ENCODE results near the gene GPD1L. TPM values are rescaled to one million over a fixed set of nuclear protein-coding genes. Genes with fewer than 3 reads are reported as not detected.

GPD1L gene
- total RNA-seq, 6 experiments from 2014 or later: 2.7 to 8.3 (median 4.2) TPM

- Mint-ChIP-seq H3K36me3 (ENCODE audit: low read depth) (no peaks in the 10 kb centered on the region), H3K27ac (no peak overlapping the region), H3K9me3 (no peaks in the 10 kb centered on the region), H3K27me3 (ENCODE audit: insufficient read depth) (peaks cover 13% of the 10 kb centered on the region), H3K4me3 (no peak overlapping the region), H3K4me1 (ENCODE audit: low read depth) (peaks cover 8% of the 10 kb centered on the region; the same call in 1 of the 2 replicates)
- DNase-seq: no peak
- TF ChIP-seq, protein P1, sequence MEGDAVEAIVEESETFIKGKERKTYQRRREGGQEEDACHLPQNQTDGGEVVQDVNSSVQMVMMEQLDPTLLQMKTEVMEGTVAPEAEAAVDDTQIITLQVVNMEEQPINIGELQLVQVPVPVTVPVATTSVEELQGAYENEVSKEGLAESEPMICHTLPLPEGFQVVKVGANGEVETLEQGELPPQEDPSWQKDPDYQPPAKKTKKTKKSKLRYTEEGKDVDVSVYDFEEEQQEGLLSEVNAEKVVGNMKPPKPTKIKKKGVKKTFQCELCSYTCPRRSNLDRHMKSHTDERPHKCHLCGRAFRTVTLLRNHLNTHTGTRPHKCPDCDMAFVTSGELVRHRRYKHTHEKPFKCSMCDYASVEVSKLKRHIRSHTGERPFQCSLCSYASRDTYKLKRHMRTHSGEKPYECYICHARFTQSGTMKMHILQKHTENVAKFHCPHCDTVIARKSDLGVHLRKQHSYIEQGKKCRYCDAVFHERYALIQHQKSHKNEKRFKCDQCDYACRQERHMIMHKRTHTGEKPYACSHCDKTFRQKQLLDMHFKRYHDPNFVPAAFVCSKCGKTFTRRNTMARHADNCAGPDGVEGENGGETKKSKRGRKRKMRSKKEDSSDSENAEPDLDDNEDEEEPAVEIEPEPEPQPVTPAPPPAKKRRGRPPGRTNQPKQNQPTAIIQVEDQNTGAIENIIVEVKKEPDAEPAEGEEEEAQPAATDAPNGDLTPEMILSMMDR (IDR thresholded peaks at IDR 0.05): no peak
Observed at GRCh38 chr3:32084870-32085269, 21.6 kb upstream of the GPD1L start.

DNA sequence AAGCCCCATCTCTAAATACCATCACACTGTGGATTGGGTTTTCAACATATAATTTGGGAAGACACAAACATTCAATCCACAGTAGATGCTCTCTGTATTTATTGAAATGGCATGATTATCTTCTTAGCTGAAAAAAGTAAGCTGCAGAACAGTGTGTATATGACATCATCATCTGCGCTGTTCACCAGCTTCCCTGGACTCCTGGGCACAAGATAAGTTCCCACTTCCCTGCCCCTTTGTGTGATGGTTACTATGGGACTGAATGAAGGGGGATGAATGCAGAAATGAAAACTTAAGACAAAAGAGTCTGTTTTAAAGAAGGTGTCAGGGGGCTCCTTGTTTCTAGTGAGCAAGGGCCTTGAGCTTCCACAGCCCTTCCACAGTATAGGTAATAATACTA, 20.0 kb upstream of the GPD1L start:
- H3K27me3 Mint-ChIP-seq (ENCODE audit: insufficient read depth): peaks cover 9% of the 10 kb centered on the region
- H3K4me3 Mint-ChIP-seq: no peak overlapping the region
- peaks cover 8% of the 10 kb centered on the region; the same call in 1 of the 2 replicates for H3K4me1 Mint-ChIP-seq (ENCODE audit: low read depth)
- no peaks in the 10 kb centered on the region for H3K9me3 Mint-ChIP-seq
- DNase-seq: no peak
- H3K27ac Mint-ChIP-seq: no peak overlapping the region
- TF ChIP-seq, protein P1 (IDR thresholded peaks at IDR 0.05): no peak
- no peaks in the 10 kb centered on the region for H3K36me3 Mint-ChIP-seq (ENCODE audit: low read depth)

DNA sequence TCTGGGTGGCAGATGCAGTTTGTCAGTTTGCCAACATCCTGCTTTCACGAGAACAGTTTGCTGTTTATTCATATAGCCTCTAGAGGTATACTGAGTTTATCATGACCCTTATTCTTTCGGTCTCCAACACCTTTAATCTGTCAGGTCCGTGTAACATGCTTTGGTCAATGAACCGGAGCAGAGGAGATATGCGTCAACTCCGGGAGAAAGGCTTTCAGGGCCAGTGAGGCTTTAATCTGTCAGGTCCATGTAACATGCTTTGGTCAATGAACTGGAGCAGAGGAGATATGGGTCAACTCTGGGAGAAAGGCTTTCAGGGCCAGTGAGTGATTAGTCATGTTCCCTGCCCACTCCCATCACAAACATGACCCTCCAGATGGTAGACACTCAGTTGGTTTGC, 16.9 kb upstream of the GPD1L start:
- Mint-ChIP-seq H3K4me1 (ENCODE audit: low read depth) (no peaks in the 10 kb centered on the region), H3K9me3 (no peaks in the 10 kb centered on the region)

GRCh38 chr3:32093204-32093603, 13.2 kb upstream of the GPD1L start:
- Mint-ChIP-seq H3K4me1 (ENCODE audit: low read depth) (no peaks in the 10 kb centered on the region), H3K36me3 (ENCODE audit: low read depth) (no peaks in the 10 kb centered on the region), H3K27ac (no peak overlapping the region), H3K9me3 (no peaks in the 10 kb centered on the region), H3K4me3 (no peak overlapping the region), H3K27me3 (ENCODE audit: insufficient read depth) (peaks cover 8% of the 10 kb centered on the region)
- TF ChIP-seq, protein P1 (IDR thresholded peaks at IDR 0.05): no peak
- DNase-seq: no peak

More for the DNA sequence above, 16.9 kb upstream of the GPD1L start:
- Mint-ChIP-seq H3K4me3 (no peak overlapping the region), H3K27me3 (ENCODE audit: insufficient read depth) (peaks cover 11% of the 10 kb centered on the region), H3K36me3 (ENCODE audit: low read depth) (no peaks in the 10 kb centered on the region), H3K27ac (no peak overlapping the region)
- TF ChIP-seq, protein P1 (IDR thresholded peaks at IDR 0.05): no peak
- DNase-seq: no peak

GRCh38 chr3:32095431-32095830, 11.0 kb upstream of the GPD1L start:
- H3K27me3 Mint-ChIP-seq (ENCODE audit: insufficient read depth): peaks cover 7% of the 10 kb centered on the region
- no peaks in the 10 kb centered on the region for H3K4me1 Mint-ChIP-seq (ENCODE audit: low read depth)
- H3K27ac Mint-ChIP-seq: no peak overlapping the region
- DNase-seq: no peak
- no peaks in the 10 kb centered on the region for H3K36me3 Mint-ChIP-seq (ENCODE audit: low read depth)
- no peaks in the 10 kb centered on the region for H3K9me3 Mint-ChIP-seq
- TF ChIP-seq, protein P1 (IDR thresholded peaks at IDR 0.05): no peak
- H3K4me3 Mint-ChIP-seq: no peak overlapping the region

GRCh38 chr3:32097768-32098167, 8.7 kb upstream of the GPD1L start:
- Mint-ChIP-seq H3K4me1 (ENCODE audit: low read depth) (no peaks in the 10 kb centered on the region), H3K27me3 (ENCODE audit: insufficient read depth) (peaks cover 9% of the 10 kb centered on the region), H3K9me3 (peaks cover 12% of the 10 kb centered on the region; the same call in 1 of the 2 replicates), H3K4me3 (no peak overlapping the region), H3K27ac (no peak overlapping the region), H3K36me3 (ENCODE audit: low read depth) (no peaks in the 10 kb centered on the region)
- TF ChIP-seq, protein P1 (IDR thresholded peaks at IDR 0.05): no peak
- no peak for DNase-seq

All from HFFc6 (cell line).